Thoracic aorta (tissue), 2 donors: Measurements from ENCODE around the gene PHF13. TPM values are rescaled to one million over a fixed set of nuclear protein-coding genes. Genes with fewer than 3 reads are reported as not detected.
"Not testable (repeated sequence)": the region's sequence is repeated elsewhere in the genome, so short reads cannot be mapped to it uniquely, and the experiment has no call there.

Source experiments
- ATAC-seq: fragments of 150-250 bp; one replicate; pipeline ENCODE4 v1.8.0; 2017; ENCODE audit warnings: low read depth; ENCODE audit not compliant: insufficient number of reproducible peaks, low FRiP score
- DNase-seq: peaks from one replicate; pipeline ENCODE4 v3.0.0-alpha.2; 2020; ENCODE audit warnings: low spot score
- H3K27ac ChIP-seq, 2 donors: fragments of 200-600 bp; sonication (generic); 1 replicate in 1 of 2; 2 replicates in 1 of 2; pipeline ENCODE4 v1.5.1; 2016; ENCODE audit warnings: mild to moderate bottlenecking in 2 of 2, moderate library complexity in 2 of 2
- H3K27me3 ChIP-seq: fragments of 200-600 bp; sonication (generic); replicated peaks from 2 replicates; pipeline ENCODE4 v1.6.0; 2016; ENCODE audit warnings: mild to moderate bottlenecking; ENCODE audit not compliant: insufficient read depth
- H3K36me3 ChIP-seq: fragments of 200-600 bp; sonication (generic); one replicate; pipeline ENCODE4 v1.5.1; 2016
- H3K4me1 ChIP-seq, 2 donors: fragments of 200-600 bp; sonication (generic); 1 replicate in 1 of 2; 2 replicates in 1 of 2; pipeline versions ENCODE4 v1.5.1 to v1.6.0; 2016; ENCODE audit warnings: low read depth in 2 of 2, mild to moderate bottlenecking in 1 of 2; ENCODE audit not compliant: control insufficient read depth in 1 of 2
- H3K4me3 ChIP-seq: fragments of 200-600 bp; sonication (generic); 2 replicates; pipeline ENCODE4 v1.5.1; 2016; ENCODE audit warnings: mild to moderate bottlenecking
- H3K9me3 ChIP-seq: fragments of 200-600 bp; sonication (generic); 2 replicates; pipeline ENCODE4 v1.5.1; 2016
- total RNA-seq, 2 donors: library from RNA; depleted of rRNA; stranded (reverse); fragments of >200 nt; gene quantifications; one replicate each; pipeline versions ENCODE4 v1.1.0 to v1.2.3, GENCODE V29; 2016
- TF ChIP-seq, protein P1 (sequence below): fragments of 200-600 bp; sonication (generic); IDR thresholded peaks from one replicate; pipeline ENCODE4 v1.5.1; 2019; ENCODE audit warnings: antibody characterized with exemption

The PHF13 gene
- total RNA-seq, 2 donors from 2014 or later = 14.6 to 17.7 TPM

- peak; percentile 86 for DNase-seq
- H3K9me3 ChIP-seq = no peaks in the 10 kb centered on the region
- TF ChIP-seq, protein P1, sequence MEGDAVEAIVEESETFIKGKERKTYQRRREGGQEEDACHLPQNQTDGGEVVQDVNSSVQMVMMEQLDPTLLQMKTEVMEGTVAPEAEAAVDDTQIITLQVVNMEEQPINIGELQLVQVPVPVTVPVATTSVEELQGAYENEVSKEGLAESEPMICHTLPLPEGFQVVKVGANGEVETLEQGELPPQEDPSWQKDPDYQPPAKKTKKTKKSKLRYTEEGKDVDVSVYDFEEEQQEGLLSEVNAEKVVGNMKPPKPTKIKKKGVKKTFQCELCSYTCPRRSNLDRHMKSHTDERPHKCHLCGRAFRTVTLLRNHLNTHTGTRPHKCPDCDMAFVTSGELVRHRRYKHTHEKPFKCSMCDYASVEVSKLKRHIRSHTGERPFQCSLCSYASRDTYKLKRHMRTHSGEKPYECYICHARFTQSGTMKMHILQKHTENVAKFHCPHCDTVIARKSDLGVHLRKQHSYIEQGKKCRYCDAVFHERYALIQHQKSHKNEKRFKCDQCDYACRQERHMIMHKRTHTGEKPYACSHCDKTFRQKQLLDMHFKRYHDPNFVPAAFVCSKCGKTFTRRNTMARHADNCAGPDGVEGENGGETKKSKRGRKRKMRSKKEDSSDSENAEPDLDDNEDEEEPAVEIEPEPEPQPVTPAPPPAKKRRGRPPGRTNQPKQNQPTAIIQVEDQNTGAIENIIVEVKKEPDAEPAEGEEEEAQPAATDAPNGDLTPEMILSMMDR = no peak
- peak; percentile 81 for ATAC-seq
- peaks cover 5 to 17% of the 10 kb centered on the region in 2 donors for H3K4me1 ChIP-seq
- peaks cover 33% of the 10 kb centered on the region for H3K36me3 ChIP-seq
- peak overlapping the region; percentile 34 for H3K4me3 ChIP-seq
- no peaks in the 10 kb centered on the region for H3K27me3 ChIP-seq
- H3K27ac ChIP-seq = peak overlapping the region; percentile 64 to 68
Measured at GRCh38 chr1:6638226-6638625, 24.7 kb downstream of the PHF13 start.

DNA sequence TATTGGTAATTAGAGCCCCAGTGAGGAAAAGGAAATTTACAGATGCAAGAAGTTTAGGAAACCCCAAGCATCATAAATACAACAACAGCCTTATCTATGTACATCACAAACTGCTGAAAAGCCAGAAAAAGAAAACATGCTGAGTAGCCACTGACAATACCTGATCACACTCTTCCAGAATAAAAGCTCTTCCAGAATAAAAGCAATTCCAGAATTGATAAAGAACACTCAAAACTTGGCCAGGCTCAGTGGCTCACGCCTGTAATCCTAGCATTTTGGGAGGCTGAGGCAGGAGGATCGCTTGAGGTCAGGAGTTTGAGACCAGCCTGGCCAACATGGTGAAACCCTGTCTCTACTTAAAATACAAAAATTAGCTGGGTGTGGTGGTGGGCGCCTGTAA lies 27.3 kb downstream of the PHF13 start:
- H3K4me3 ChIP-seq, H3K9me3 ChIP-seq, H3K27me3 ChIP-seq, DNase-seq, ATAC-seq, H3K27ac ChIP-seq: not testable (repeated sequence)
- Histone ChIP-seq H3K4me1 (peaks cover 5 to 17% of the 10 kb centered on the region in 2 donors), H3K36me3 (peaks cover 35% of the 10 kb centered on the region)

GRCh38 chr1:6645018-6645417 lies 31.5 kb downstream of the PHF13 start:
- peaks cover 19% of the 10 kb centered on the region for H3K36me3 ChIP-seq

DNA sequence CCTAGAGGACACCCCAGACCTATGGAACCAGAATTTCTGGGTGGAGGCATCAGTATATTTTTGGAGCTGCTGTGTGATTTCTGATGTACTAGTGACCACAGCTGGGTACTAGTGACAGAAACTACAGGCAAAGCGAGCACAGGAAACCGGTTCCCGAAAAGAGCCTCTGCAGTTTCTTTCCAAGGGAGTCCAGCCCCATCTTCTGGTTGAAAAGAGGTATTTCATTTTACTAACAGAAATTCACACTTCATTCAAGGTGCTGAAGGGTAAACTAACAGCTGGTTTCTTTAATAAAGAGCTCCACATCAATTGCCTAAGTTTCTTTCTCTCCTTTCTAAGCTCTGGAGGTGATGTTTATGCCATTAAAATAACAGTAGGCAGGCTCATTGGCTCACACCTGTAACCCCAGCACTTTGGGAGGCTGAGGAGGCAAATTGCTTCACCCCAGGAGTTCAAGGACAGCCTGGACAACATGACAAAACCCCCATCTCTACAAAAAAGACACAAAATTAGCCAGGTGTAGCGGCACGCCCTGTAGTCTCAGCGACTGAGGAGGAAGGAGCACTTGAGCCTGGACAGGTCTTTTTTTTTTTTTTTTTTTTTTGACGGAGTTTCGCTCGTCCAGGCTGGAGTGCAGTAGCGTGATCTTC lies 33.1 kb downstream of the PHF13 start:
- H3K9me3 ChIP-seq = no peaks in the 10 kb centered on the region
- DNase-seq (no peak), ATAC-seq (no peak)
- no peak overlapping the region for H3K27ac ChIP-seq
- H3K27me3 ChIP-seq = no peaks in the 10 kb centered on the region
- no peak overlapping the region for H3K4me3 ChIP-seq
- peaks cover 19% of the 10 kb centered on the region for H3K36me3 ChIP-seq
- TF ChIP-seq, protein P1 = peak; percentile 74
- H3K4me1 ChIP-seq = no peaks in the 10 kb centered on the region

More at GRCh38 chr1:6645018-6645417, 31.5 kb downstream of the PHF13 start:
- DNase-seq (no peak), ATAC-seq (no peak)
- TF ChIP-seq, protein P1 = no peak
- no peak overlapping the region for H3K4me3 ChIP-seq
- no peaks in the 10 kb centered on the region for H3K27me3 ChIP-seq
- no peak overlapping the region for H3K27ac ChIP-seq
- H3K9me3 ChIP-seq = no peaks in the 10 kb centered on the region
- H3K4me1 ChIP-seq = no peaks in the 10 kb centered on the region

- TF ChIP-seq, protein P1 = no peak
- H3K9me3 ChIP-seq = no peaks in the 10 kb centered on the region
- no peak for DNase-seq
- no peak for ATAC-seq
- H3K4me1 ChIP-seq = no peaks in the 10 kb centered on the region
- H3K4me3 ChIP-seq = no peak overlapping the region
- peaks cover 29% of the 10 kb centered on the region for H3K36me3 ChIP-seq
- H3K27ac ChIP-seq = no peak overlapping the region
- no peaks in the 10 kb centered on the region for H3K27me3 ChIP-seq
Measured at GRCh38 chr1:6648556-6648955, 35.0 kb downstream of the PHF13 start.

DNA sequence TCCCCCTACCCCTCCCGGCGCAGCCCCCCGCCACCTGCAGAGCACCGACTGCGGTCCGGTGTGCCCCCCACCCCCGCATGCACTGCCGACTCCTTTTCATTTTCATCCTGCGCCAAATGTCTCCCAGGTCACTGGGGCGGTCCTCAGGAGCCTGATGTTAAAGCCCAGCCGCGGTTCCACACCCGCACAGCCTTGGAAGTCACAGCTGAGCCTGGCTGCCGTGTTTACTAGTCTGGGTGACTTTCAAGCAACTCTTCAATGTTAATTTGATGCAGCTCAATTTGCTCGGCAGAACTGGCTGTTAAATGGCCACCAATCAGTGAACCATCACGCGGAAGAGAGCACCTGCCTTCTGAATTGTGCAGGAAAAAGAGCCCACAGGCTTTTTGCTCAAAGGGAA lies 38.4 kb downstream of the PHF13 start:
- Histone ChIP-seq H3K27me3 (no peaks in the 10 kb centered on the region), H3K4me1 (no peaks in the 10 kb centered on the region), H3K4me3 (no peak overlapping the region), H3K36me3 (peaks cover 19% of the 10 kb centered on the region), H3K9me3 (no peaks in the 10 kb centered on the region), H3K27ac (no peak overlapping the region)
- TF ChIP-seq, protein P1 = no peak
- ATAC-seq = no peak
- DNase-seq = no peak
